Measurements from ENCODE around the gene KRTAP16-1. TPM values are rescaled to one million over a fixed set of nuclear protein-coding genes. Genes with fewer than 3 reads are reported as not detected.

The KRTAP16-1 gene
- total RNA-seq, 3 donors from 2014 or later: not detected

DNA sequence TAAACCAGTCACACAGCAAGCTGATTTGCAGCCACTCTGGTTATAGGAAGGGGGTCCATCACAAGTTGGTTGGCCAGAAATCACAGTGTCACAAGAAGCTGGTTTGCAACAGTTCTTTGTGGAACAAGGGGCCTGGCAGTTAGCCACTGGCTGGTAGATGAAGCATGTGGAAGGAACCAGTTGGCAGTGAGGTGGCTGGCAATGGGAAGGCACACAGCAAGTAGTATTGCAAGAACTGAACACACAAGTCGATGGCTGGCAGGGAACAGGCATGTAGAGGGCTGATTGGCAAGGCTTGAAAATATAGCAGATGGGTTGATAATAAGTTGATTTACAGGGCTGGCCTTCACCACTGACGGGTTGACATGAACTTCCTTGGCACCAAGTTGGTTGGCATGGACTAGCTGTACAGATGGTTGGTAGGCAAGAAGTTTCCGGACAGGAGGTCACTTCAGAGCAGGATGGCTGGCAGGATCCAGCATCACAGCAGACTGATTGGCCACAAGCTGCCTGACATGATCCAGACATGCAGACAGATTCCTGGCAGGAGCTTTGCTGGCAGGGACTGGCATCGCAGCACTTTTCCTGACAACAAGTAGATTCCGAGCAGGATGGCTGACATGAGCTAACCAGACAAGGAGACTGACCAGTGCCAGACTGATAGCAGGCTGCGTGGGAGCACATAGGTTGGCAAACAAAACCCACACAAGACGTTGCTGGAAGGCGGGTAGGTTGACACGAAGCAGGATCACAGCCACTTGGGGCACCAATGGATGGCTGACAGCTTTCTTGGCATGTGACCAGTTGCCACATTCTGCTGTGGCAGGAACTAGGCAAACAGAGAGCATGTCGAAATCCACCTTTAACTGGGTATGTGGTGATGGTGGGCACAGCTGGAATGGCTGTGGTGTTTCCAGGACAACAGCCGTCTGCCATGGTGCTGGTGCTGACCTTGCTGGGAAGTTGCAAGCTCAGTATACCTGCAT, 6.9 kb downstream of the KRTAP16-1 start, which contains the start of gene KRTAP29-1:
Gene KRTAP29-1 (minus strand): TSS at position 936 of the 986 bp plus-strand sequence. CDS start 0 bp downstream, at position 936.
- DNase-seq (no peak), ATAC-seq (no peak)
- Histone ChIP-seq H3K36me3 (ENCODE audit: low read depth) (no peaks in the 10 kb centered on the region), H3K4me1 (ENCODE audit: low read depth) (no peaks in the 10 kb centered on the region), H3K4me3 (no peak within 1 kb of the TSS), H3K9me3 (no peaks in the 10 kb centered on the region)
- TF ChIP-seq, protein P1, sequence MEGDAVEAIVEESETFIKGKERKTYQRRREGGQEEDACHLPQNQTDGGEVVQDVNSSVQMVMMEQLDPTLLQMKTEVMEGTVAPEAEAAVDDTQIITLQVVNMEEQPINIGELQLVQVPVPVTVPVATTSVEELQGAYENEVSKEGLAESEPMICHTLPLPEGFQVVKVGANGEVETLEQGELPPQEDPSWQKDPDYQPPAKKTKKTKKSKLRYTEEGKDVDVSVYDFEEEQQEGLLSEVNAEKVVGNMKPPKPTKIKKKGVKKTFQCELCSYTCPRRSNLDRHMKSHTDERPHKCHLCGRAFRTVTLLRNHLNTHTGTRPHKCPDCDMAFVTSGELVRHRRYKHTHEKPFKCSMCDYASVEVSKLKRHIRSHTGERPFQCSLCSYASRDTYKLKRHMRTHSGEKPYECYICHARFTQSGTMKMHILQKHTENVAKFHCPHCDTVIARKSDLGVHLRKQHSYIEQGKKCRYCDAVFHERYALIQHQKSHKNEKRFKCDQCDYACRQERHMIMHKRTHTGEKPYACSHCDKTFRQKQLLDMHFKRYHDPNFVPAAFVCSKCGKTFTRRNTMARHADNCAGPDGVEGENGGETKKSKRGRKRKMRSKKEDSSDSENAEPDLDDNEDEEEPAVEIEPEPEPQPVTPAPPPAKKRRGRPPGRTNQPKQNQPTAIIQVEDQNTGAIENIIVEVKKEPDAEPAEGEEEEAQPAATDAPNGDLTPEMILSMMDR (IDR thresholded peaks at IDR 0.05): no peak
- intact Hi-C loops (cut with DNase I, micrococcal nuclease): no loop called here

DNA sequence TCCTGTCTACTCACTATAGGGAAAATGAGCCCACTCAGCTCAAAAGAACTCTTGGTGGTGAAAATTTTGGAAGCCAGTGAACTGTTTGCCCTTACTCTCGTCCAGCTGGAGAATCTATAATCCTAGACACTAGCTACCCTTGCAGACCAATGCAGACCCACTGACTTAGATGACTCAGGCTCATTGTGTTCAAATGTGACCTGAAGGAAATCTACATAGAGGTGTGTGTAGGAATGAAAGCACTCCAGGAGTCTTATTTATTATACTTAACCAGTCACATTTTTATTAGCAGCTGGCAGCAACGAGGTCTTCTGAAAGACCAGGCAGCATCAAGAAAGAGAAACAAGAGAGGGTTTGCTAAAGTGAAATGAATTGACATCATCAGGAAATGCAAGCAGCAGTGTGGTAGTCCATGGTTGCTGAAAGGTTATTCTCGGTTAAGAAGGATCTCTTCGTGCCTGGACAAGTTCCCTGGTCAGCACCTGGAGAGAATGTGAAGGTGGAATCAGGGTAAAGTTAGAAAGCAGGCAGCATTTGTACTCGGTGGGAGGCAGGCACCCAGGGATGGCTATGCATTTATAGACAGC, 7.8 kb downstream of the KRTAP16-1 start:
- Histone ChIP-seq H3K9me3 (no peaks in the 10 kb centered on the region), H3K4me3 (no peak overlapping the region), H3K4me1 (ENCODE audit: low read depth) (no peaks in the 10 kb centered on the region), H3K36me3 (ENCODE audit: low read depth) (no peaks in the 10 kb centered on the region)
- intact Hi-C loops (cut with DNase I, micrococcal nuclease): no loop called here
- DNase-seq (no peak), ATAC-seq (no peak)
- TF ChIP-seq, protein P1 (IDR thresholded peaks at IDR 0.05): no peak

DNA sequence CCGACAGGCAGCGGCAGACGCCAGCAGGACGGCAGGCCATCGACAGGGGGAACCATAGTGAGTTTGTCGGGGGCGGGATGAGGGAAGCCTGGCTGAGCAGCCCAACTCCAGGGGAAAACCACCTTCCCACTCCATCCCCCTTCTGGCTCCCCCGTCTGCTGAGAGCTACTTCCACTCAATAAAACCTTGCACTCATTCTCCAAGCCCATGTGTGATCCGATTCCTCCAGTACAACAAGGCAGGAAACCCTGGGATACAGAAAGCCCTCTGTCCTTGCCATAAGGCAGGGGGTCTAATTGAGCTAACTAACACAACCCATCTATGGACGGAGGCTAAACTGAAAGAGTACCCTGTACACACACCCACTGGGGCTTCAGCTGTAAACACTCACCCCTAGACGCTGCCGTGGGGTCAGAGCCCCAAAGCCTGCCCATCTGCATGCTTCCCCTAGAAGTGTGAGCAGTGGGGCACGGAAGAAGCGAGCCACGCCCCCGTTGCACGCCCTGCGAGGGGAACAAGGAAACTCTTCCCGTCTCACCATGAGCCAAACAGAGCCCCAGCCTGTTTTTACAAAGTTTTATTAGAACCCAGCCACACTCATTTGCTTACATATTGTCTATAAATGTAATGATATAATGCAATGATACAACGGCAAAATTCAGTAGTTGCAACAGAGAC, 10.5 kb downstream of the KRTAP16-1 start:
- no peaks in the 10 kb centered on the region for H3K9me3 ChIP-seq
- H3K36me3 ChIP-seq (ENCODE audit: low read depth): no peaks in the 10 kb centered on the region
- H3K4me3 ChIP-seq: no peak overlapping the region
- intact Hi-C loops (cut with DNase I, micrococcal nuclease): no loop called here
- TF ChIP-seq, protein P1 (IDR thresholded peaks at IDR 0.05): no peak
- no peaks in the 10 kb centered on the region for H3K4me1 ChIP-seq (ENCODE audit: low read depth)
- no peak for ATAC-seq
- DNase-seq: no peak

DNA sequence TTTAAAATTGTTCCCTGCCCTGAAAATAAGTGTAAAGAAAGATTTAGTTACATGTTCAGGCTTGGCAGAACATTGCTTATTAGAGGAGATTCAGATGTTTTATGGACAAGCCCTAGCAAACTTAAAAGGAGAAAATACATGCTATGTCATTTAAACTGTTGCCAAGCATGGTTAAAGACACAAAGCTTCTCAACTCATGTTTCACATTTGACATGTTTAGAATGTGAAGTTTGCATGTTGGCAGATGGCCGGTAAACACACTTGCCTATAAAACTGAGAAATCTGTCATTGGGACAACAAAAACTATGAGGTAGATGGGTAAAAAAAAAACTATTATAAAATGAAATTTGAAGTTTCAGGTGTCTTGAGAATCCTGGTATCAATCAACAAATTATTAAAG, 12.3 kb downstream of the KRTAP16-1 start:
- Histone ChIP-seq H3K4me3 (no peak overlapping the region), H3K9me3 (no peaks in the 10 kb centered on the region), H3K4me1 (ENCODE audit: low read depth) (no peaks in the 10 kb centered on the region), H3K36me3 (ENCODE audit: low read depth) (no peaks in the 10 kb centered on the region)
- DNase-seq (no peak), ATAC-seq (no peak)
- intact Hi-C loops (cut with DNase I, micrococcal nuclease): no loop called here
- TF ChIP-seq, protein P1 (IDR thresholded peaks at IDR 0.05): no peak

DNA sequence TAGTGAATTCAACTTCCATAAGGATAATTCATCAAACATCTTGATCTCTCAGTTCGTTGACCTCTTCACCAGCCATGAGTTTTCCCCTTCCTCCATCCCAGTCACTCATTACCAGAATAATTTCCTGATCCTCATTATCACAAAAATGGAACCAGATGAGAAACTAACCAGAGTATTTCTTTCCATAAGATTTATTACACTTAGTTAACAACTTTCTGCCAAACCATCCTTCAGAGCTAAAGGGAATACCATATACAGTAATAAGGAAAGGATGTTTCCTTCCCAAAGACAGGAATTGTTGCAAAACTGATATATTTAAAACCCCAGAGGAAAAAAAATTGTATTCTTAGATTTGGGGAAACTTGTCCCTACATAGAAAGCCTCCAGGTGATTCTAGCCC, 15.1 kb downstream of the KRTAP16-1 start:
- DNase-seq: no peak
- no peaks in the 10 kb centered on the region for H3K4me1 ChIP-seq (ENCODE audit: low read depth)

More for the DNA sequence above, 15.1 kb downstream of the KRTAP16-1 start:
- Histone ChIP-seq H3K36me3 (ENCODE audit: low read depth) (no peaks in the 10 kb centered on the region), H3K9me3 (no peaks in the 10 kb centered on the region), H3K4me3 (no peak overlapping the region)
- no peak for ATAC-seq
- intact Hi-C loops (cut with DNase I, micrococcal nuclease): no loop called here
- TF ChIP-seq, protein P1 (IDR thresholded peaks at IDR 0.05): no peak

Measured in mucosa of descending colon (tissue), 3 donors.